Ectodermal cell (in vitro differentiated cells): ENCODE data around the gene SOS2.

ENCODE experiments used
- H3K27ac ChIP-seq: 2 replicates; pipeline ENCODE4 v1.7.0; 2013; ENCODE audit warnings: mild to moderate bottlenecking, low read depth, low read length; ENCODE audit not compliant: insufficient read depth, poor library complexity, severe bottlenecking
- H3K27me3 ChIP-seq: 2 replicates; pipeline ENCODE4 v1.7.0; 2013; ENCODE audit warnings: mild to moderate bottlenecking, low read length; ENCODE audit not compliant: insufficient read depth, control insufficient read depth, poor library complexity, severe bottlenecking
- H3K36me3 ChIP-seq: one replicate; pipeline ENCODE4 v1.7.0; 2013; ENCODE audit warnings: low read length; ENCODE audit not compliant: control insufficient read depth, insufficient read depth
- H3K4me1 ChIP-seq: one replicate; pipeline ENCODE4 v1.7.0; 2013; ENCODE audit warnings: low read length; ENCODE audit not compliant: control insufficient read depth, insufficient read depth
- H3K4me3 ChIP-seq: 2 replicates; pipeline ENCODE4 v1.7.0; 2013; ENCODE audit warnings: low read depth, low read length, control low read depth; ENCODE audit not compliant: insufficient read depth
- H3K9me3 ChIP-seq: 2 replicates; pipeline ENCODE4 v1.7.0; 2013; ENCODE audit warnings: mild to moderate bottlenecking, low read length, moderate library complexity; ENCODE audit not compliant: control insufficient read depth
- WGBS, 2 experiments: methylation state at CpG; one replicate each; pipeline ENCODE4 v1.1.7; 2013; ENCODE audit warnings: missing lambda C conversion rate in 2 of 2; 5-methylcytosine and 5-hydroxymethylcytosine counted together

SOS2 gene

DNA sequence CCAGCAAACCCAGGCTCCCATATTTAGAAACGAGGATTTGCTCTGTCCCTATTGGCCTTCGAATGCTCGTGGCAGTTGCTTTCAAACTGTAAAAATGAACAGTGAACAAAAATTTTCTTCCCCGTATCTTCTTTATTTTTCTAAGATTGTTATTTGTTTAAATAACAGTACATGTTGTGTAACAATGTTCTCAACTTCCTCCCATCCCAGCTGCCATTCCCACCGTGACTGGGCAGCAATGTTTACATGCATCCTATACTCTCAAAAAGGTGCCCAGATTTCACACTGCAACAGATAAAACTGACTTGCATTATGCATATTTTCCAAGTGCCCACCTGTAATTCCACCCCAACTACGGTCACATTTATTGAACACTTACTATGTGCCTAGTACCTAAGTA is 127.8 kb downstream of the SOS2 start:
- no peaks in the 10 kb centered on the region for H3K36me3 ChIP-seq
- 90 to 91% methylated on average over 5 to 6 of the region's 6 CpGs for WGBS, 2 experiments
- no peak overlapping the region for H3K27ac ChIP-seq
- H3K9me3 ChIP-seq = no peaks in the 10 kb centered on the region
- no peaks in the 10 kb centered on the region for H3K4me1 ChIP-seq
- H3K4me3 ChIP-seq = no peak overlapping the region
- H3K27me3 ChIP-seq = no peaks in the 10 kb centered on the region

DNA sequence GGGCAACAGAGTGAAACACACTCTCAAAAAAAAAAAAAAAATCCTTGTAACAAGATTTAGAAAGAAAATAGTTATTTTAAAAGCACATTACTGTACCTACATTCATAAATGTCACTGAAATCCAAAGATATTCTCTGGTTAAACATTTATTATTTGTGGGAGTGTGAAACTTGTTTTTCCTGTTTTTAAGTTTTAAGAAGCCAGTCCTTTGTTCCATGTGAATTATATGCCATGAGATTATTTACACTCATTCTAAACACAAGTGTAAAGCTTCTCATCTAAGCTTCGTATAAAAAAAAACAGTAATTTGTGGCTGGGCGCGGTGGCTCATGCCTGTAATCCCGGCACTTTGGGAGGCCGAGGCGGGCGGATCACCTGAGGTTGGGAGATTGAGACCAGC is 130.0 kb downstream of the SOS2 start:
- Histone ChIP-seq H3K27ac (no peak overlapping the region), H3K9me3 (no peaks in the 10 kb centered on the region), H3K4me3 (no peak overlapping the region), H3K36me3 (no peaks in the 10 kb centered on the region), H3K27me3 (no peaks in the 10 kb centered on the region), H3K4me1 (no peaks in the 10 kb centered on the region)
- WGBS, 2 experiments = 93 to 96% methylated on average over 7 of the region's 7 CpGs

DNA sequence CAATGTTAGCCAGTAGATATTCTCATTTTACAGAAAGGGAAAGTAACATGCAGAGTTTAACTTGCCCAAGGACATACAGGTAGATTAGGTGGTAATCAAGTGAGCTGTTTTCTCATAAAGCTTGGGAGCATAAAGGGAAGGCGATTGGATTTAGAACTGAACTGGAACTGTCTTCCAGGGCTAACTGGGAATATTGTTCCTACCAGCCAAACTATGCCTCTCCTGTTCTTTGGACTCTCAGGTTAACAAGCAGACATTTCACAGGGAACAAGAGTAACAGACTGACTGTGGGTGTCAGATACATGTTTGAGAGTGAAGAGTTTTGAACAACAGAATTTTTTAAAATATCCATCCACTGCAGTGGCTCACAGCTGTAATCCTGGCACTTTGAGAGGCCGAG is 130.6 kb downstream of the SOS2 start:
- H3K36me3 ChIP-seq = no peaks in the 10 kb centered on the region
- H3K9me3 ChIP-seq = no peaks in the 10 kb centered on the region
- no peak overlapping the region for H3K4me3 ChIP-seq
- H3K27ac ChIP-seq = no peak overlapping the region
- WGBS, 2 experiments = 86 to 94% methylated on average over 2 of the region's 2 CpGs
- no peaks in the 10 kb centered on the region for H3K4me1 ChIP-seq
- no peaks in the 10 kb centered on the region for H3K27me3 ChIP-seq

DNA sequence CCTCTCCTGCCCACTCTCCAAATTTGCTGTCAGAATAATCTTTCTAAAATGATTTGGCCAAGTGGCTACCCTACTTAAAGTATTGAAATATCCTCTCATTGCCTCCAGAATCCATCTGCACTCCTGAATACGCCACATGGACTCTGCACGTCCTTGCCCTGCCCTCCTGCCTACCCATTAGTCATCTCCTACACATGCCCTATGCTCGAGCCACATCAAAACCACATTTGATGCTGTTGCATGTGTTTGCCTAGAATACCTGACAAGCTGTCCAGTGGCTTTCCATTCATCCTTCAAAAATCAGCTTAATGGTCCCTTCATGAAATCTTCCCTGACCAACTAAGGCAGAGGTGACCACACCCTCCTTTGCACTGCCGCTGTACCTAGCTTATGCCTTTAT is 132.0 kb downstream of the SOS2 start:
- H3K27me3 ChIP-seq = no peaks in the 10 kb centered on the region
- no peak overlapping the region for H3K4me3 ChIP-seq

DNA sequence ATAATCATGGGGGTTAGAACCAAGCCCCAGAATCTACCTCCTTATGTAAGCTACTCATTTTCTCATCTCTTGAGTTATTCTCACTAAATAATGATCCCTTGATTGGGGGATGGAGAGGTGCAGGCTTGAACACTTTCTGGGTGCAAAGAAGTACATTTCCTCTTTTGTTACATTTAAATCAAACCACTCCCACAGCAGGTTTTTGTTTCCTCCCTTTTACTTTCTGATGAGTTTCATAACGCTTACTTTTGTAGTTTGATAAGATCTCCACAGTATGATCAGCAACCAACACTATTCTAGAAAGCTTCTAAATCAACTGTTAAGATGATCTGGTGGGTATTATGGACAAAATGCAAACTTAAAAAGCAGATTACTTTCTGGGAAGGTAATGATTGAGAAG is 135.5 kb downstream of the SOS2 start:
- Histone ChIP-seq H3K4me1 (no peaks in the 10 kb centered on the region), H3K9me3 (no peaks in the 10 kb centered on the region), H3K4me3 (no peak overlapping the region), H3K36me3 (no peaks in the 10 kb centered on the region), H3K27me3 (no peaks in the 10 kb centered on the region), H3K27ac (no peak overlapping the region)
- WGBS, 2 experiments = 100% methylated on average over 1 of the region's 1 CpG

More for the DNA sequence above, 132.0 kb downstream of the SOS2 start:
- 88 to 93% methylated on average over 4 of the region's 4 CpGs for WGBS, 2 experiments
- H3K36me3 ChIP-seq = no peaks in the 10 kb centered on the region
- H3K9me3 ChIP-seq = no peaks in the 10 kb centered on the region
- no peak overlapping the region for H3K27ac ChIP-seq
- no peaks in the 10 kb centered on the region for H3K4me1 ChIP-seq

DNA sequence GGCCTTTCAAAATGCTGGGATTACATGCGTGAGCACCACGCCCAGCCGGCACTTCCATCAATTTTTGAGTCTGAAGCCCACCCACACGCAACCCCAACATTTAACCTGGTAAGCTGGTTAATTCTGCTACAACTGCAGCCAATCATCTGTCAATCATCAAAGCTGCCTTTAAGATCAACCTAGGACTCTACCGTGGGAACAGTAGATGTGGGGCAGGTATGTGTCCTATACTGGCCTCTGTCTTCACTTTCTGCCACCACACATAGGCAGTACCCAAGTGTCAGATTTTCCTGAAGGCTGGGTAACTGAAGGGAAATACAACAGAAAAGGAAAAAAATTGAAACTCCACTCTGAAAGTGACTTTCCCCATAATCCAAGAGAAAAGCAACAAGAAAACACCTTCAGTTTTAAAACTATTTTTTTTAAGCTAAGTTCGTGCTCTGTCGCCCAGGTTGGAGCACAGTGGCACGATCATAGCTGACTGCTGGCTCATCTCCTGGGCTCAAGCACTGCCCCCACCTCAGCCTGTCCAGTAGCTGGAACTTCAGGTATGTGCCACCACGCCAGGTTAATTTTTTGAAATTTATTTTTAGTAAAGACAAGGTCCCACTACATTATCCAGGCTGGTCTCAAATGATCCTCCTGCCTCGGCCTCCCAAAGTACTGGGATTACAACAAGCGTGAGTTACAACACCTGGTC is 137.2 kb downstream of the SOS2 start:
- Histone ChIP-seq H3K4me3 (no peak overlapping the region), H3K36me3 (no peaks in the 10 kb centered on the region), H3K27ac (no peak overlapping the region), H3K27me3 (no peaks in the 10 kb centered on the region), H3K4me1 (no peaks in the 10 kb centered on the region), H3K9me3 (no peaks in the 10 kb centered on the region)
- WGBS, 2 experiments = 89% methylated on average over 10 to 11 of the region's 11 CpGs

DNA sequence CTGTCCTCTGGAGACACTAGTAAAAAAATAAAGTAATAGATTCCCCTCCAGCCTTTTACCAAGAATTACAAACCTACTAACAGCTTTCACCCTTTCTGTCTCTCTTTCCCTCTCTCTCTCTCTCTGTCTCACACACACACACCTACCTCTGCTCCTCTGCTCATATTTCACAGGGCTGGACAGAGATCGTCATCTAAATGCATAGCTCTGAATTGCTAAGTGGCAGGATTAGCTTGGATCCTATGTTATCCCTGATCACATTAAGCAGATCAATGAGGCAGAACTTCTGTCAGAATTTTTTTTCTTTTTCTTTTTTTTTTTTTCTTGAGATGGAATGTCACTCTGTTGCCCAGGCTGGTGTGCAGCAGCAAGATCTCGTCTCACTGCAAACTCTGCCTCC is 137.9 kb downstream of the SOS2 start:
- Histone ChIP-seq H3K27ac (no peak overlapping the region), H3K4me3 (no peak overlapping the region), H3K4me1 (no peaks in the 10 kb centered on the region), H3K36me3 (no peaks in the 10 kb centered on the region), H3K9me3 (no peaks in the 10 kb centered on the region), H3K27me3 (no peaks in the 10 kb centered on the region)
- WGBS, 2 experiments = 92 to 93% methylated on average over 1 of the region's 2 CpGs

DNA sequence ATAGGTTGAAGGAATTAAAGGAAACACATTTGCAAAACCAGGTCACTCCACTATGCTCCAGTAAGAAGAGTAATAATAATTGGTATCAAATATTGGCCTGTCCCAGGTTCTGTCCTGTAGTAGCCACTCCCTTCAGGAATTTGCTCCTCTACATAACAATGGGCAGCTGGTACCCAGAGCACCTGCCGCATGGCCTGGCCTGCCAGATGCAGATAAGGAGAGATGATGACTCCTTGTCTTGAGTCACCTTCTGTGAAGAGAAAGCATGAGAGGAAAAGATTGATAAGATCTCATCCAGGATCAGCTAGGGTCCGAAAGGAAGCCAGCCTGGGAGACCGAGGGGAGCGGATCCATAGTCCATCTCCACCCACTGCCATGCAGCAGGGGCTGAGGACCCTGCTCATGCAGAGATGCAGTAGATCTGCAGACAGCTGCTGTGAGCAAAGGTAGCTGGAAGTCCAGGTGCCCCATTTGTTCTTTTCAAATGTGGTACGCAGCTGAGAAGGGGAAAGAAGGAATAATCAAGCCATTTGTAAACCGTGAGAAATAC is 139.3 kb downstream of the SOS2 start:
- Histone ChIP-seq H3K9me3 (no peaks in the 10 kb centered on the region), H3K4me3 (no peak overlapping the region), H3K27me3 (no peaks in the 10 kb centered on the region), H3K27ac (no peak overlapping the region), H3K36me3 (no peaks in the 10 kb centered on the region), H3K4me1 (no peaks in the 10 kb centered on the region)
- WGBS, 2 experiments = 87 to 92% methylated on average over 6 of the region's 6 CpGs

DNA sequence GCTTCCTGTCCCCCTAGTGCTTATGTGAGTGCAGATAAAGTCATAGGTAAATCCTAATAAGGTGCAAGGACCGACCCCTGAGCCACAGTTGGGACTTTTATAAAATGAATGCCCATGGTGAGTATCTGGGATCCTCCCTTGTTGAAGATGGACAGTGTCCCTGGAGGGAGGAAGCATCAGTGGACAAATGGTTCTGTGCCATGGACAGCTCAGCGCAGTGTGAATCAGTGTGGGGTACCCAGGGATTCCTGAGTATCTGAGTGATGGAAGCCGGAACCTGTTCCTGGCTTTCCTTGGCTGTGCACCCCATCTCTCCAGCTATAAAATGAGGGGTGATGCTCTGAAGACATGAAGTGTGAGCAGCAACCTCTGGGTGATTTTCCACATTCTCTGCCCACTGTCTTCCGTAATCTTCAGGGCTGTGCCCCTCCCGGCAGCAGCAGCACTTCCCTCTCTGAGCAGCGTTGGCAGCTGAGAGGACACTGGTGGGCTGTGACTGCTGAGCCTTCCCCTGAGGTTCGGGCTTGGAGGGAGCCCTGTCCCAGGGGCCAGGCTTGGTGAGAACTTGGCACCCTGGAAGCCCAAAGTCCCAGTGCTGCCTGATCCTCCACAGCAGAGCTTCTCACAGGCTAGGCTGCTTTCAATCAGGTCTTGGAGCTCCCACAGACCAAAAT is 140.0 kb downstream of the SOS2 start:
- 90 to 92% methylated on average over 7 of the region's 7 CpGs for WGBS, 2 experiments
- Histone ChIP-seq H3K27me3 (no peaks in the 10 kb centered on the region), H3K36me3 (no peaks in the 10 kb centered on the region), H3K4me3 (no peak overlapping the region), H3K27ac (no peak overlapping the region), H3K4me1 (no peaks in the 10 kb centered on the region), H3K9me3 (no peaks in the 10 kb centered on the region)

DNA sequence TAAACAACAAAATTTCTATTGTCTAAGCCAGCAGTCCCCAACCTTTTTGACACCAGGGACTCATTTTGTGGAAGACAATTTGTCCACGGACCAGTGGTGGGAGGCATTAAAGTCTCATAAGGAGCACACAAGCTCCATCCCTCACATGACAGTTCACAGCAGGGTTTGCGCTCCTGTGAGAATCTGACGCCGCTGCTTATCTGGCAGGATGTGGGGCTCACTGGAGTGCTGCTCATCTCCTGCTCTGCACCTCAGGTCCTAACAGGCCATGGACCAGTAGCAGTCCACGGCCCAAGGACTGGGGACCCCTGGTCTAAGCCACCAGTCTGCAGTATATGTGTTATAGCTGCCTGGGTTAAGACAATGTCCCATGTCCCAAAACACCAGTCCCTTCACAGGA is 142.2 kb downstream of the SOS2 start:
- no peak overlapping the region for H3K4me3 ChIP-seq
- no peaks in the 10 kb centered on the region for H3K27me3 ChIP-seq
- no peaks in the 10 kb centered on the region for H3K4me1 ChIP-seq
- 94% methylated on average over 5 of the region's 5 CpGs for WGBS, 2 experiments
- H3K27ac ChIP-seq = no peak overlapping the region
- no peaks in the 10 kb centered on the region for H3K9me3 ChIP-seq
- H3K36me3 ChIP-seq = no peaks in the 10 kb centered on the region
